Fibroblast of skin of back (primary cell): Measurements from ENCODE around the gene SLC7A4.
"Not testable (repeated sequence)": the region's sequence is repeated elsewhere in the genome, so short reads cannot be mapped to it uniquely, and the experiment has no call there.

Experiments
- DNase-seq: peaks from one replicate; pipeline ENCODE4 v3.0.0-alpha.2; 2013

Gene SLC7A4

DNA sequence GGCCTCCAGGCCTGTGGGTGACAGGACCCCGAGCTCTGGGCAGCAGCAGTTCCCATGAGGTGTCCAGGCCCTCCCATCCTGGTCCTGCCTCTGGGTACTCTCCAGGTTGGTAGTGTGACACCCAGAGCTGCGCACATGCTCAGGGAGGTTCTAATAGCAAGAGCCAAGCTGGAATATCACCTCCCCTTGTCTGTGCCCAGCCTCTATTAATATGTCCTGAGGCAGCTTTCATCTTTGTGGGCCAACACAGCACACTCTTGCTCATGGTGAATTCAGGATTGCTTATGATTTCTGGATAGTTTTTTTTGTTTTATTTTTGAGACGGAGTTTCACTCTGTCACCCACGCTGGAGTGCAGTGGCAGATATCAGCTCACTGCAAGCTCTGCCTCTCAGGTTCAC, 14.0 kb downstream of the SLC7A4 start:
- no peak for DNase-seq

DNA sequence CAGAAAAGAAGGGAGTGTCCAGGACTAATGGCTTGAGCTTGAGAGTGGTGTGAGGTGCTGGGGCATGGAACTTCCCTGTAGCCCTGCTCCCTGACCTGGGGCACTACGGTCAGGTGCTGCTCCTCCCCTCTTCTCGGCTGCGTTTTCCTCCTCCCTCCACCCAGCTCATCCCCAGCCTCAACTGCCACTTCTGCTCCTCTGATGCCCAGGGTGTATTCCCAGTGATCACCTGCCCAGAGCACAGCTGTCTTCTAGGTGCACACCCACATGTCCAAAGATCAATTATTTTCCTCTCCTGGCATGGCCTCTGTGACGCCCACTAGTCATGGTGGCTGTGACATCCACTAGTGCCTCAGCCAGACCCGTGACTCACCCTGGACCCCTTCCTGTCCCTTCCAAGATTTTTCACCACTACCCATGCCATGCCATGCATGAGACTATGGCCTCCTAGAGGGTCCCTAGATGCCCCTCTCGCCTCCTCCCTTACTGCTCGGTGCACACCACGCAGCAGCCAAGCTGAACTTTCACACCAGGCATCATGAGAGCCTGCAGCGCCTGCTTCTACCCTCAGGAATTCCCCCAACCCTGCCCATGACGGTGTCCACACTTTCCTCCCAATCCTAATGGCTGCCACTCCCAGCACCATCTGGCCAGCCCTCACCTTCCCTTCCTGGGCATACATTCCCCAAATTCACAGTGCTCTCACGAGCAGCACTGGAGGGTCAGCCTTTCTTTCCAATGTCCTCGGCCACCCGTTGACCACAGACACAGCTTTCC, 15.5 kb downstream of the SLC7A4 start:
- no peak for DNase-seq

DNA sequence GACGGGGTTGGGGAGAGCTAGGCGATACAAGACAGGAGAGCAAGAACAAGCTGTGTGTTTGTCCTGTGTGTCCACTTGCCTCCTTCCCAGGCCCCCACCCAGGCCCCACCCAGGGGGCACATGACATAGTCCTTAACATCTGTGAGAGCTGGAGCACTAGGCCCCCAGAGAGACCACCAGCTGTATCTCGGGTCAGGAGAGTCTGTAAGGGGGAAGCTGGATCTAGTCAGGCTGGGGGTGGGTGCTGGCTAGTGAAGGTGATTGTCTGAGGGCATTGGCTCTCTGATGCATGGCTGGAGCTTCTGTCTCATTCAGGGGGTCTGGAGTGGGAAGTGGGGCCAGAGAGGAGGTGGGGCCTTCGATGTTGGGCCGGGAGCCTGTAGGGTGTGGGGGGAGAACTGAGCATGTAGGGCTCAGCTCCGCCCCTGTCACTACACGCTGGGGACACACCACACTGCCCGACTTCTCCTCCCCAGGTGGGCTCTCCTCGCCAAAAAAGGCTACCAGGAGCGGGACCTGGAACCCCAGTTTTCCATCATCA, 16.8 kb downstream of the SLC7A4 start:
- DNase-seq = no peak

- peak; percentile 66 for DNase-seq
Measured at GRCh38 chr22:21014726-21015465, 17.5 kb downstream of the SLC7A4 start, which contains the start of gene P2RX6. Gene P2RX6, plus strand, starts transcription at chr22:21015165. Its CDS starts 10 bp downstream, at chr22:21015175.

DNA sequence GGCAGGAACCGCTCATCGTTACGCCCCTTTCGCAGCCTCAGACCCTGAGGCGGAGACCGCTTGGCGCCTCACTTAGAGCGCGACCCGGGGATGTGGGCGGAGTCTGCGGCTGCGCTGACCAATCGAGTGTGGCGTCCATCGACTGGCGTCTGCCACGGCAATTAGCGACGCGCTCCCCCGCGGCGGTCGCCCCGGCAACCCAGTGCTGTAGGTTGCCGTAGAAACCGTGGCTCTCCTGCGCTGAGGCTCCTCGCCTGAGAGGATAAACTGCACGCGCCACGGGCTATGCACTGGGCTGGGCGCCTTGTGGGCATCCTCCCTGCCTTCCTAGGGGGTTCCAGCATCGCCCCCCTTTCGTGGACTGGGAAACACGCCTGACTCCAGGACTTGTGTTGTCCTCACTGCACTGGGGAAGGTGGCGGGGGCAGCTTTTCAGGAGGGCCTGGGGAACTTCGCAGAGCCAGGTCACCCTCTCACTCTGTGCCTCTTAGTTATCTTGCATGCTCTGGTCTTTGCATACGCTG, 18.1 kb downstream of the SLC7A4 start:
- peak; percentile 91 for DNase-seq

- DNase-seq = no peak
Measured at GRCh38 chr22:21013657-21014201, 18.6 kb downstream of the SLC7A4 start.

DNA sequence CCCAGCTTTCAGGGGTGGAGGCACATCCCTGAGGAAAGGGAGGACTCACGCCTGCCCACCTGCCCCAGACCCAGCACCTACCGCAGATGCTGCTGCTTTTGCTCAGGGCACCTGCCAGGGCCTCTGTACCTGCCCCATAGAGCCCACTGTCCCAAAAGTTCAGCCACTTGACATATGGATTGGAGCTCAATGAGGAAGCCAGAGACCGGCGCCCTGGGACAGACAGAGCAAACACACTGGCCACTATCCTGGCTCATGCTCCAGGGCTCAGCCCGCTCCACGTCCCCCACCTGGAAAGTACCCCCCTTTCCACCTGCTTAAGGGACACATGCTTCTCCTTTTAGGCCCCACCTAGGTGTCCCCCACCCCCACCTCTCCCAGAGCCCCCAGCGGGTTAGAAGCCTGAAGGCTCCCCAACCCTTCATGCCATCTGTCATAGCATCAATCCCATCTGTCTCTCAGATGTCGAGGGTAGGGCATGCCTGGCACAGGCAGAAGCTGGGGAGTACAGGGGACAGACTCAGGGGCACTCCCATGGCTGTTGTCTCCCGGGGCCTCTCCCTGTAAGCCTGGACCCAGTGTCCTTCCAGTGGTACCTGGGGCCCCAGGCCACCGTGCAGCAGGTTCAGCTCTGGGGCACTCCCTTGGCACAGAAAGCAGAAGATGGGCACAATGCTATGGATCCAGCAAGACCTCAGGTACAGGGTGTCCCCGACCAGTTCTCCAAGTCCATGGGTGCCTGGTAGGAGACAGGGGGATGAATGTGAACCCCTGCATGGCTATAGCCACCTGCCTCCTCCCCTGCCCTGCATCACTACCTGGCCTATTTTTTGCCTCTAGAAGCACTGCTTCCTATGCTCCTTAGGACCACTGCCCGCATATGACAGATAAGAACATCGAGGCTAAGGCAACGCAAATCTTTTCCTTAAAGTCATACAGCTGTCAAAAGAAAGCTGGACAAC, 19.6 kb downstream of the SLC7A4 start:
- no peak for DNase-seq

DNA sequence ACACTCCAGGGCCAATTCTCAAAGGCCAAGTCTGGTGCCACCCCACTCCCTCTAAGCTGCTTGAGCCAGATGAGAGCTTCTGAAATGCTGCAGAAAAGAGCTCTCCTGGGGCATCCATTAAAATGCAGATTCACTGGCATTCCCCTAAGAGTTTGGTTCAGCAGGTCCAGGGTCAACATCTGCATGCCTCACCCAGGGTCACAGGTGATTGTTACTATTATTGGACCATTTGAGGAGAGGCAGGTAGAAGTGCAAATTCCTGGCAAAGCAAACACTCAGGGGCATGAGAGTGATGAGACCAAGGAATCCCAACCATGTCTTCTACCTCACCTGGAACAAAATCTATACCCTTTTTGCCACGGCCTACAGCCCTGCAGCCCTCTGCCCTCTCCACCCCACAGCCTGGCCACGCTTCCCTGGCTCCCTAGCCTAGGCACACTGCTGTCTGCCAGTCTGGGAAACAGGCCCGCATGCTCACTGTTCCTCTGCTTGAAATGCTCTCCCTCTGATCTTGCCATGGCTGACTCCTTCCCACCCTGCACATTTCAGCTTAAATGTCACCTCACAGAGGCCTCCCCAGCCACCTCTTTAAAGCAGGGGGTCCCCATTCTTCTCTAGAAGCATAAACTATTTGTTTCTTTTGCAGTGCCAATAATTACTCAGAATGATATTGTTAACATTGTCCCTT, 21.8 kb downstream of the SLC7A4 start:
- no peak for DNase-seq

GRCh38 chr22:21009638-21010425, 22.5 kb downstream of the SLC7A4 start:
- DNase-seq = peak; percentile 56

DNA sequence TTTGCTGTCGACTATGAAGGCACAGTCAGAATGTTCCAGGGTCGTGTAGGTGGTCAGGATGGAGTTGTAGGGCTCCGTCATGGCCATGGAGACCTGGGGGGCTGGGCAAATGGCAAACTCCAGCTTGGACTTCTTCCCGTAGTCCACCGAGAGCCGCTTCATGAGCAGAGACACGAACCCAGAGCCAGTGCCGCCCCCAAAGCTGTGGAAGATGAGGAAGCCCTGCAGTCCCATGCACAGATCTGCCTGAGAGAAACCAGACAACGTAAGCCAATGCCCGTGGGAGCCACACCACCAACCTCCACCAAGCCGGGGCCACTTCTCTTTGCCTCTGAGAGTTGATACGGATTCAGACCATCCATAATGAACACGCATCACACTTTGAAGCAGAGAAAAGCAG, 23.2 kb downstream of the SLC7A4 start:
- not testable (repeated sequence) for DNase-seq

- no peak for DNase-seq
Measured at GRCh38 chr22:21003782-21004181, 28.6 kb downstream of the SLC7A4 start.

- DNase-seq = peak; percentile 95
Measured at GRCh38 chr22:21001601-21002325, 30.6 kb downstream of the SLC7A4 start, which contains the start of gene THAP7. Gene THAP7, minus strand, starts transcription at chr22:21002118. Its CDS starts 207 bp downstream, at chr22:21001911.

DNA sequence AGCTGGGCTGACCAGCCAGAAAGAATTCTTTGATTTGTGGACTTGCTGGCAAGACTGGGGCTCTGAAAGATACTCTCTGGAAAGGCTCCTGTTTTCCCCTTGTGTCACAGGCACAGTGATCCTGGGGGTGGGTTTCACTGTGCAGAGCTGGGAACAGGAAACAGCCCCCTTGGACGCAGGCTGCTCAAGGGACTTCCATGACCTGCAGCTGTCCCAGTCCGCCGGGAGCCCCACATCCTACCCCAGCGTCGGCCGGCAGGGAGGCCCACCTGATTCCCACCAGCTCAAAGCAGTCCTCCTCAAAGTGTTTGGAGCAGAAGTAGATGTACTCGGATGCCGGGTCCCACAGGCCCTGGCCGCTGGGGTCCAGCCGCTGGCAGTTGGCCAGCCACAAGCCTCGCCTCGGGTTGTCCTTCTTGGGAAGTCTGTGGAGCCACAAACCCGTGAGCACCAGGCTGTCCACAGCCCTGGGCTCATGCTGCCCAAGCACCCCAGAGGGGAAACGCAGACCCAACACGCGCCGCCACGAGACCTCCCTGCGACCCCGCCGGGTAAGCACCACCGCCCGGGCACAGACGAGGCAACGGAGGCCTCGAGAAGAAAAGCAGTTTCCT, 31.3 kb downstream of the SLC7A4 start:
- DNase-seq = no peak

- DNase-seq = no peak
Measured at GRCh38 chr22:21000207-21000986, 32.0 kb downstream of the SLC7A4 start.

- DNase-seq = no peak
Measured at GRCh38 chr22:20999350-21000206, 32.8 kb downstream of the SLC7A4 start.

- DNase-seq = no peak
Measured at GRCh38 chr22:20998411-20999336, 33.7 kb downstream of the SLC7A4 start.
